ENCODE measurements around the gene UXS1. TPM values are rescaled to one million over a fixed set of nuclear protein-coding genes. Genes with fewer than 3 reads are reported as not detected.
A peak's percentile ranks its signal among the peaks of the same experiment; 100 is the strongest.

The UXS1 gene
- total RNA-seq, 2 experiments from 2014 or later = 20.5 to 21.9 TPM

- Histone ChIP-seq H3K9me2 (ENCODE audit: insufficient read depth, low read length) (no peaks in the 10 kb centered on the region), H3K79me2 (ENCODE audit: insufficient read depth, low read depth, low read length) (no peaks in the 10 kb centered on the region), H4K20me1 (ENCODE audit: insufficient read depth, low read length) (no peaks in the 10 kb centered on the region), H3K36me3 (ENCODE audit: insufficient read depth, low read length) (peaks cover 17% of the 10 kb centered on the region), H3K27ac (ENCODE audit: low read depth, low read length, poor library complexity, severe bottlenecking) (peak overlapping the region; percentile 49), H2AFZ (ENCODE audit: low read length) (peak overlapping the region; percentile 35; the same call in 1 of the 2 replicates), H3K4me1 (ENCODE audit: insufficient read depth, low read length, poor library complexity, severe bottlenecking) (peaks cover 36% of the 10 kb centered on the region), H3K9me3 (ENCODE audit: low read length) (no peaks in the 10 kb centered on the region), H3K4me2 (ENCODE audit: low read length) (peak overlapping the region; percentile 48), H3K4me3 (ENCODE audit: low read depth, low read length, poor library complexity, severe bottlenecking) (no peak overlapping the region)
- intact Hi-C loops (cut with micrococcal nuclease; ENCODE audit: unreplicated experiment) = no loop called here
- ChIA-PET CTCF (ENCODE audit: unreplicated experiment) (no interaction called here), POLR2A (interaction anchor here (0.7 to 1.3 kb wide), 2 partner anchors 19 to 22 kb away, joined by 3 to 4 read pairs; no protein-coding TSS in a partner anchor)
- no peak for TF ChIP-seq CTCF (conservative IDR thresholded peaks at IDR 0.05; ENCODE audit: low read length)
- TF ChIP-seq EZH2phosphoT487 (IDR thresholded peaks at IDR 0.05; ENCODE audit: borderline replicate concordance, low read depth, low read length) = no peak
- peak; percentile 45 for DNase-seq (ENCODE audit: low spot score)
- no TSS peak for BruUV-seq (replicated peaks)
Observed at GRCh38 chr2:106159866-106160785, 34.0 kb downstream of the UXS1 start.

DNA sequence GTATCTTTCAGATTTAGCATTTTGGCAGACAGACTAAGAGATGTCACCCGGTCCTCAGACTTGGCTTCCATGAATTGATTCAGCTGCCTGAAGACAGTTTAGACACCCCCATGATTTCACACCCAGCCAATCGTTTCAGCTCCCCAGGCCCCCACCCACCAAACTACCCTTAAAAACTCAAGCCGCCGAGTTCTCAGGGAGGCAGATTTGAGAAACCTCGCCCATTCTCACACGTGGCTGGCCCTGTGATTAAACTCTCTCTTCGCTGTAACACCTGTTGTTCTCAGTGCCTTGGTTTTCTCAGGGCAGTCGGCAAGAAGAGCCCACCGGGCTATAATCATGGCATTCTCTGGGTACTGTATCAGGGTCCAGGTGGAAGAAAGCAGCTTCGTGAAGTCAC, 35.2 kb downstream of the UXS1 start:
- H4K20me1 ChIP-seq (ENCODE audit: insufficient read depth, low read length) = no peaks in the 10 kb centered on the region
- H3K4me3 ChIP-seq (ENCODE audit: low read depth, low read length, poor library complexity, severe bottlenecking) = no peak overlapping the region
- H3K4me1 ChIP-seq (ENCODE audit: insufficient read depth, low read length, poor library complexity, severe bottlenecking) = peaks cover 23% of the 10 kb centered on the region
- no peaks in the 10 kb centered on the region for H3K79me2 ChIP-seq (ENCODE audit: insufficient read depth, low read depth, low read length)
- no peak overlapping the region for H2AFZ ChIP-seq (ENCODE audit: low read length)
- no peak overlapping the region for H3K4me2 ChIP-seq (ENCODE audit: low read length)
- ChIA-PET CTCF (ENCODE audit: unreplicated experiment) (no interaction called here), POLR2A (interaction anchor here (1.0 kb wide), 1 partner anchor 12 kb away, joined by 3 read pairs; no protein-coding TSS in a partner anchor)
- intact Hi-C loops (cut with micrococcal nuclease; ENCODE audit: unreplicated experiment) = no loop called here
- peaks cover 28% of the 10 kb centered on the region for H3K36me3 ChIP-seq (ENCODE audit: insufficient read depth, low read length)
- no peak overlapping the region for H3K27ac ChIP-seq (ENCODE audit: low read depth, low read length, poor library complexity, severe bottlenecking)
- H3K9me3 ChIP-seq (ENCODE audit: low read length) = peaks cover 2% of the 10 kb centered on the region; the same call in 1 of the 2 replicates
- DNase-seq (ENCODE audit: low spot score) = no peak
- no peaks in the 10 kb centered on the region for H3K9me2 ChIP-seq (ENCODE audit: insufficient read depth, low read length)
- BruUV-seq (replicated peaks) = no TSS peak
- TF ChIP-seq CTCF (conservative IDR thresholded peaks at IDR 0.05; ENCODE audit: low read length) = no peak
- no peak for TF ChIP-seq EZH2phosphoT487 (IDR thresholded peaks at IDR 0.05; ENCODE audit: borderline replicate concordance, low read depth, low read length)

DNA sequence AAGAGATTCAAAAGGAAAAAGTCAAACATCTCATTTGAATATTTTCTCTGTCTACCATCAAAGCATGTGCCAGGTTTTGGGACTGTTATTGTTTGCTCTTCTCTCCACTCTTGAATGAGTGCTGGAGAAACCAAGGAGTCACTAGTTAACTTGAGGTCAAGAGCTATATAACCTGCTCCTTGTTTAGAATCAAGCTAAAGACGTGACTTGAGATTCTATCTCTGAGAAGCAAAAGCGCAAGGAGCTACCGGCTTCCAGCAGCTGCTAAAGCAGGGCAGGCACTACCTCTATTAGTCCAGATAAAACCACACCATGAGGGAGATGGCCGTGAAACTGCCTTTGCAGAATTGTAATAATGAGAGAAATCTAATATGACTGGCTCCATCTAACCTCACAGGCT, 36.0 kb downstream of the UXS1 start:
- no TSS peak for BruUV-seq (replicated peaks)
- intact Hi-C loops (cut with micrococcal nuclease; ENCODE audit: unreplicated experiment) = no loop called here
- DNase-seq (ENCODE audit: low spot score) = no peak
- no peak overlapping the region for H3K4me3 ChIP-seq (ENCODE audit: low read depth, low read length, poor library complexity, severe bottlenecking)
- ChIA-PET CTCF (ENCODE audit: unreplicated experiment) (no interaction called here), POLR2A (interaction anchor here (1.0 kb wide), 1 partner anchor 13 kb away, joined by 3 read pairs; no protein-coding TSS in a partner anchor)
- H3K9me2 ChIP-seq (ENCODE audit: insufficient read depth, low read length) = no peaks in the 10 kb centered on the region
- TF ChIP-seq CTCF (conservative IDR thresholded peaks at IDR 0.05; ENCODE audit: low read length) (no peak), EZH2phosphoT487 (IDR thresholded peaks at IDR 0.05; ENCODE audit: borderline replicate concordance, low read depth, low read length) (no peak)
- no peaks in the 10 kb centered on the region for H3K79me2 ChIP-seq (ENCODE audit: insufficient read depth, low read depth, low read length)
- peaks cover 30% of the 10 kb centered on the region for H3K36me3 ChIP-seq (ENCODE audit: insufficient read depth, low read length)
- no peak overlapping the region for H2AFZ ChIP-seq (ENCODE audit: low read length)
- peaks cover 20% of the 10 kb centered on the region for H3K4me1 ChIP-seq (ENCODE audit: insufficient read depth, low read length, poor library complexity, severe bottlenecking)
- H3K9me3 ChIP-seq (ENCODE audit: low read length) = peaks cover 7% of the 10 kb centered on the region; the same call in 1 of the 2 replicates
- no peaks in the 10 kb centered on the region for H4K20me1 ChIP-seq (ENCODE audit: insufficient read depth, low read length)
- no peak overlapping the region for H3K27ac ChIP-seq (ENCODE audit: low read depth, low read length, poor library complexity, severe bottlenecking)
- no peak overlapping the region for H3K4me2 ChIP-seq (ENCODE audit: low read length)
